HL-60 (cell line): ENCODE data around the gene ZBP1.
A peak's percentile ranks its signal among the peaks of the same experiment; 100 is the strongest.

Experiments
- DNase-seq, 2 experiments: peaks; one replicate each; pipeline ENCODE4 v3.0.0-alpha.2; 2010 to 2020; ENCODE audit warnings: low read depth in 1 of 2, low spot score in 1 of 2
- H3K27ac ChIP-seq: fragments of 250-450 bp; sonication (Bioruptor Pico); replicated peaks from 2 replicates; pipeline ENCODE4 v1.5.1; 2020; ENCODE audit warnings: mild to moderate bottlenecking, moderate library complexity
- H3K27me3 ChIP-seq: fragments of 250-450 bp; sonication (Bioruptor Pico); 2 replicates; pipeline ENCODE4 v1.5.1; 2021; ENCODE audit warnings: mild to moderate bottlenecking, moderate library complexity; ENCODE audit not compliant: insufficient read depth, poor library complexity, severe bottlenecking
- H3K4me3 ChIP-seq: replicated peaks from 2 replicates; pipeline ENCODE4 v1.5.1; 2011; ENCODE audit warnings: mild to moderate bottlenecking, control low read depth, low read length; ENCODE audit not compliant: insufficient read depth
- CTCF ChIP-seq: IDR thresholded peaks from one replicate; pipeline ENCODE4 v1.5.1; 2011; ENCODE audit warnings: low read length, control low read depth, inconsistent platforms; ENCODE audit not compliant: insufficient read depth
- GABPA ChIP-seq: IDR thresholded peaks from 2 replicates; pipeline ENCODE4 v1.6.1; 2012; ENCODE audit warnings: low read depth
- POLR2AphosphoS5 ChIP-seq: IDR thresholded peaks from 2 replicates; pipeline ENCODE4 v1.6.1; 2012; ENCODE audit warnings: low read depth
- REST ChIP-seq: IDR thresholded peaks from 2 replicates; pipeline ENCODE4 v1.6.1; 2012; ENCODE audit warnings: low read depth; ENCODE audit not compliant: insufficient replicate concordance
- SPI1 ChIP-seq: IDR thresholded peaks from 2 replicates; pipeline ENCODE4 v1.6.1; 2012; ENCODE audit warnings: low read depth, mild to moderate bottlenecking, borderline replicate concordance

The ZBP1 gene

DNA sequence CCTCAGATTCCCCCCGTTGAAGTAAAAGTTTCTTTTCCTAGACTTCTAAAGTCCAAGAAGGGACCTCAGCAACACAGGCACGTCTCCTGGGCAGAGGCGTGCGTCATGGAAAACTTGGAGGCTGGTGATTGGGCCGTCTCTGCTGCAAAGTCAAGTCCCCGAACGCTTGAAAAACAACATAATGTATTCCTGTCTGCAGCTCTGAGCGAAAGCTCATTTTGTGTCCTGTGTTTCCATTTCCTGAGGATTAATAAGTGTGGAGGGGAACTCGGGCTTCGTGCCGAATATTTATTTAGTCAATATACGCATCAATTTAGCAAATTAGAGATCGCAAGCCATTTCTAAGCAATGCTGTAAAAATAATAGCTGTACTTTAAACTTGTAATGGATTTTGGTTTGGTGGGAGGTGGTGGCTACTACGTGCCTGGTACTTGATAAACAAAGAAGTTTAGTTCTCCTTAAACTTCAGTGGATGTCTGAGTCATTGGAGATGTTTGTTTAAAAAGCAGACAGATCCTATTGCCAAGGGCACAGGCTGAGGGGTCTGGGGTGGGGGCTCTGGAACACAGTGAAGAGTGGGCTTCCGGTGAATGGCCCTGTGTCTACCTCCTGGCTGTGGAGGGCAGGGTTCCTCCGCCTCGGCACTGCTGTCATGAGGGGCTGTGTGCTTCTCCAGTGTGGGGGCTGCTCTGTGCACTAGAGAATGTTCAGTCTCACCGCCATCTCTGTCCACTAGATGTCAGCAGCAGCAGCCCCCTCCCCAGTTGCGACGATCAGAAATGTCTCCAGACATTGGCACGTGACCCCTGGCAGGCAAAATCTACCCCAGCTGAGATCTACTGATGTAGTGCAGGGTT, 37.6 kb downstream of the ZBP1 start:
- TF ChIP-seq SPI1 (no peak), POLR2AphosphoS5 (no peak), CTCF (no peak), GABPA (no peak), REST (no peak)
- Histone ChIP-seq H3K27ac (no peak overlapping the region), H3K27me3 (peaks cover 8% of the 10 kb centered on the region), H3K4me3 (no peak overlapping the region)
- DNase-seq: no peak

DNA sequence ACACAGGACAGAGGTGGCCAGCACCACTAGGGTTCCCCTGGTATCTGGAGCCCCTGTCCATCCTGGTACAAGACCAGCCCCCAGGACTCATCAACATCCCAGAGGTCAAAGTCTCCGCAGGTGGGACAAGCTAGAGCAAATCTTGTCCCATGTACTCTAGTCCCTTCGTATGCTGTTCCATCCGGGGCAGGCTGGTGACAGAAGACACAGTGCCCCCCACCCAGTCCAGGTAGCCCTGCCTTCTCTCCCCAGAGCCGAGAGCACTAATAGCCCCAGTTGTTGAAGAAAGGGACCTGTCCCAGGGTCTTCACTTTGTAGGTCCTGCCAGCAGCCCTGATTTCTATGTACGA, 38.2 kb downstream of the ZBP1 start:
- H3K27me3 ChIP-seq: peaks cover 8% of the 10 kb centered on the region
- no peak for DNase-seq
- no peak overlapping the region for H3K4me3 ChIP-seq
- no peak for TF ChIP-seq POLR2AphosphoS5
- TF ChIP-seq CTCF: no peak
- no peak for TF ChIP-seq SPI1
- TF ChIP-seq REST: no peak
- TF ChIP-seq GABPA: no peak
- H3K27ac ChIP-seq: no peak overlapping the region

- Histone ChIP-seq H3K27me3 (peaks cover 8% of the 10 kb centered on the region), H3K27ac (no peak overlapping the region), H3K4me3 (no peak overlapping the region)
- peak; percentile 8 to 69 for DNase-seq
- no peak for TF ChIP-seq POLR2AphosphoS5
- TF ChIP-seq SPI1: peak; percentile 91
- TF ChIP-seq GABPA: no peak
- no peak for TF ChIP-seq CTCF
- no peak for TF ChIP-seq REST
Measured at GRCh38 chr20:57581202-57582028, 38.8 kb downstream of the ZBP1 start.
